Measurements from ENCODE around the gene MARF1. TPM values are rescaled to one million over a fixed set of nuclear protein-coding genes. Genes with fewer than 3 reads are reported as not detected.

The MARF1 gene
- polyA plus RNA-seq, 3 donors: 5.7 to 39.9 (median 9.8) TPM

DNA sequence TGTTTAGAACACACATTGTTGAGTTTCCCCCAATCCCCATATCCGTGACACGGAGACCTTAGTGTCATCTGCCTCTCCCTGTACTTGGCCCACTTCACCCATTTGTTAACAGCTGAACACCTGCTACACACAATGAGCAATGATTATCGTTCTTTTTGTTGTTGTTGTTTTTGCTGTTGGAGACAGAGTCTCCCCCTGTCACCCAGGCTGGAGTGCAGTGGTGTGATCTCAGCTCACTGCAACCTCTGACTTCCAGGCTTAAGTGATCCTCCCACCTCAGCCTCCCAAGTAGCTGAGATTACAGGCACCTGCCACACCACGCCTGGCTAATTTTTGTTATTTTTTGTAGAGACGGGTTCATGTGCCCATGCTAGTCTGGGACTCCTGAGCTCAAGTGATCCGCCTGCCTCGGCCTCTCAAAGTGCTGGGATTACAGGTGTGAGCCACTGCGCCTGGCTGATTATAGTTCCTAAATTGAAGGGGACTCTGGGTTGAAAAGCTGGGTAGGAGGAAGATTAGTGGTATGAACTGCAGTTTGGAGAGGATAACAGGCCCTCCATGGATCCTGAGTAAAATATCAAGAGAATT is 28.7 kb upstream of the MARF1 start:
- peak overlapping the region; percentile 97 to 98 for H3K27ac ChIP-seq (ENCODE audit: low read depth in 1 of 2, low read length in 2 of 2)
- peak overlapping the region; percentile 65 for H3K4me2 ChIP-seq (replicated peaks; ENCODE audit: extremely low read depth, low read length, poor library complexity, severe bottlenecking)
- H4K20me1 ChIP-seq (ENCODE audit: insufficient read depth, low read length): peaks cover under 1% of the 10 kb centered on the region
- intact Hi-C loops (cut with micrococcal nuclease): loop anchor here in 1 of 2 donors (2.0 to 10.0 kb wide), 2 partner anchors 29 to 77 kb away; partner anchors contain the start of gene MARF1
- H3K27me3 ChIP-seq (ENCODE audit: control insufficient read depth in 2 of 2, insufficient read depth in 2 of 2, low read length in 2 of 2): no peaks in the 10 kb centered on the region
- peaks cover 0 to 7% (median 0%) of the 10 kb centered on the region in 3 donors for H3K27me3 Mint-ChIP-seq (ENCODE audit: low read depth in 3 of 3)
- DNase-seq: no peak
- peaks cover 0 to 2% (median 0%) of the 10 kb centered on the region in 7 donors for H3K9me3 Mint-ChIP-seq
- peaks cover 30 to 68% of the 10 kb centered on the region in 2 donors for H3K36me3 ChIP-seq (replicated peaks in 1 of 2; ENCODE audit: control insufficient read depth in 1 of 2, insufficient read depth in 2 of 2, low read length in 2 of 2)
- TF ChIP-seq, protein P1, sequence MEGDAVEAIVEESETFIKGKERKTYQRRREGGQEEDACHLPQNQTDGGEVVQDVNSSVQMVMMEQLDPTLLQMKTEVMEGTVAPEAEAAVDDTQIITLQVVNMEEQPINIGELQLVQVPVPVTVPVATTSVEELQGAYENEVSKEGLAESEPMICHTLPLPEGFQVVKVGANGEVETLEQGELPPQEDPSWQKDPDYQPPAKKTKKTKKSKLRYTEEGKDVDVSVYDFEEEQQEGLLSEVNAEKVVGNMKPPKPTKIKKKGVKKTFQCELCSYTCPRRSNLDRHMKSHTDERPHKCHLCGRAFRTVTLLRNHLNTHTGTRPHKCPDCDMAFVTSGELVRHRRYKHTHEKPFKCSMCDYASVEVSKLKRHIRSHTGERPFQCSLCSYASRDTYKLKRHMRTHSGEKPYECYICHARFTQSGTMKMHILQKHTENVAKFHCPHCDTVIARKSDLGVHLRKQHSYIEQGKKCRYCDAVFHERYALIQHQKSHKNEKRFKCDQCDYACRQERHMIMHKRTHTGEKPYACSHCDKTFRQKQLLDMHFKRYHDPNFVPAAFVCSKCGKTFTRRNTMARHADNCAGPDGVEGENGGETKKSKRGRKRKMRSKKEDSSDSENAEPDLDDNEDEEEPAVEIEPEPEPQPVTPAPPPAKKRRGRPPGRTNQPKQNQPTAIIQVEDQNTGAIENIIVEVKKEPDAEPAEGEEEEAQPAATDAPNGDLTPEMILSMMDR (IDR thresholded peaks at IDR 0.05): no peak
- peaks cover 50 to 85% of the 10 kb centered on the region in 2 donors for H3K36me3 Mint-ChIP-seq
- no peak overlapping the region for H3K9ac ChIP-seq (ENCODE audit: insufficient read depth, low read length, poor library complexity, severe bottlenecking)
- peaks cover 37 to 52% of the 10 kb centered on the region in 2 donors for H3K4me1 ChIP-seq (ENCODE audit: control insufficient read depth in 1 of 2, insufficient read depth in 2 of 2, low read length in 2 of 2)
- WGBS (ENCODE audit: insufficient coverage): 97% methylated on average over 4 of the region's 8 CpGs
- no peaks in the 10 kb centered on the region for H3K9me3 ChIP-seq (replicated peaks in 1 of 2; ENCODE audit: control insufficient read depth in 1 of 2, insufficient read depth in 1 of 2, low read length in 2 of 2)
- peak overlapping the region in 1 of 3 experiments; percentile 69 for H3K4me3 ChIP-seq (replicated peaks in 1 of 3; ENCODE audit: low read depth in 2 of 3, low read length in 3 of 3)
- no peak overlapping the region for H3K4me3 Mint-ChIP-seq
- peak overlapping the region; percentile 98 to 99 (median 99) for H3K27ac Mint-ChIP-seq
- H3K79me2 ChIP-seq (ENCODE audit: insufficient read depth, low read length): peaks cover 70% of the 10 kb centered on the region
- H3K4me1 Mint-ChIP-seq: peaks cover 54% of the 10 kb centered on the region
- H2AFZ ChIP-seq (ENCODE audit: insufficient read depth, low read depth, low read length, poor library complexity, severe bottlenecking): peak overlapping the region; percentile 46

DNA sequence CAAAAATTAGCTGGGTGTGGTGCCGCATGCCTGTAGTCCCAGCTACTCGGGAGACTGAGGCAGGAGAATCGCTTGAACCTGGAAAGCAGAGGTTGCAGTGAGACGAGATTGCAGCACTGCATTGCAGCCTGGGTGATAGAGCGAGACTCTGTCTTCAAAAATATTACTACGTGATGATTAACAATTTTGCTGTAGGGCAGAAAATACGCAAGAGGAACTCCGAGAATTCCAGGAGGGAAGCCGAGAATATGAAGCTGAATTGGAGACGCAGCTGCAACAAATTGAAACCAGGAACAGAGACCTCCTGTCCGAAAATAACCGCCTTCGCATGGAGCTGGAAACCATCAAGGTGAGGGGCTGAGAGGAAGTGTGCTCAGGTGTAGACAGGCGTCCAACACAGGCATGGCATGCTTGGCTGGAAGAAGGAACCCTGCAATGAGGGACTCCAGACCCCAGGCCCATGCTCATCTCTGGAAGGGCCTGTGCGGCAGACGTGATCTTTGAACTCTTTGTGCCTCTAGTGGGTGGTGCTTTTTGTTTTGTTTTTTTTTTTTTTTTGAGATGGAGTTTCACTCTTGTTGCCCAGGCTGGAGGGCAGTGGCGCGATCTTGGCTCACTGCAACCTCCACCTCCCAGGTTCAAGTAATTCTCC is 24.3 kb upstream of the MARF1 start:
- no peak overlapping the region for H3K4me3 Mint-ChIP-seq
- Histone ChIP-seq H3K4me2 (replicated peaks; ENCODE audit: extremely low read depth, low read length, poor library complexity, severe bottlenecking) (no peak overlapping the region), H3K4me1 (ENCODE audit: control insufficient read depth in 1 of 2, insufficient read depth in 2 of 2, low read length in 2 of 2) (peaks cover 15 to 26% of the 10 kb centered on the region in 2 donors), H3K4me3 (replicated peaks in 1 of 3; ENCODE audit: low read depth in 2 of 3, low read length in 3 of 3) (no peak overlapping the region), H3K9me3 (replicated peaks in 1 of 2; ENCODE audit: control insufficient read depth in 1 of 2, insufficient read depth in 1 of 2, low read length in 2 of 2) (no peaks in the 10 kb centered on the region), H3K27ac (ENCODE audit: low read depth in 1 of 2, low read length in 2 of 2) (no peak overlapping the region), H3K79me2 (ENCODE audit: insufficient read depth, low read length) (peaks cover 78% of the 10 kb centered on the region), H2AFZ (ENCODE audit: insufficient read depth, low read depth, low read length, poor library complexity, severe bottlenecking) (no peak overlapping the region), H3K9ac (ENCODE audit: insufficient read depth, low read length, poor library complexity, severe bottlenecking) (no peak overlapping the region), H3K36me3 (replicated peaks in 1 of 2; ENCODE audit: control insufficient read depth in 1 of 2, insufficient read depth in 2 of 2, low read length in 2 of 2) (peaks cover 61 to 84% of the 10 kb centered on the region in 2 donors), H4K20me1 (ENCODE audit: insufficient read depth, low read length) (peaks cover 40% of the 10 kb centered on the region), H3K27me3 (ENCODE audit: control insufficient read depth in 2 of 2, insufficient read depth in 2 of 2, low read length in 2 of 2) (no peaks in the 10 kb centered on the region)
- DNase-seq: no peak
- TF ChIP-seq, protein P1 (IDR thresholded peaks at IDR 0.05): no peak
- peaks cover 0 to 1% (median 0%) of the 10 kb centered on the region in 3 donors for H3K27me3 Mint-ChIP-seq (ENCODE audit: low read depth in 3 of 3)
- H3K9me3 Mint-ChIP-seq: peaks cover 0 to 2% (median 0%) of the 10 kb centered on the region in 7 donors
- H3K36me3 Mint-ChIP-seq: peaks cover 56 to 94% of the 10 kb centered on the region in 2 donors
- peak overlapping the region in 5 of 7 donors; percentile 21 to 69 (median 47) for H3K27ac Mint-ChIP-seq
- peaks cover 22% of the 10 kb centered on the region for H3K4me1 Mint-ChIP-seq
- intact Hi-C loops (cut with micrococcal nuclease): no loop called here
- 97% methylated on average over 14 of the region's 18 CpGs for WGBS (ENCODE audit: insufficient coverage)
